Measurements from ENCODE around the gene SLC13A4.

- no peak for TF ChIP-seq CTCF (IDR thresholded peaks at IDR 0.05; ENCODE audit: poor library complexity)
- TF ChIP-seq EZH2 (IDR thresholded peaks at IDR 0.05; ENCODE audit: borderline replicate concordance): no peak
Measured at GRCh38 chr7:135673360-135673706, 54.7 kb downstream of the SLC13A4 start.
